Measurements from ENCODE around the gene TRAF3. TPM values are rescaled to one million over a fixed set of nuclear protein-coding genes. Genes with fewer than 3 reads are reported as not detected.

TRAF3 gene
- total RNA-seq, 2 experiments from 2014 or later: 37.4 to 38.9 TPM

- ChIA-PET POLR2A (no interaction called here), CTCF (no interaction called here)
- Mint-ChIP-seq H3K27ac (no peak overlapping the region), H3K9me3 (peaks cover 7% of the 10 kb centered on the region), H3K27me3 (no peaks in the 10 kb centered on the region), H3K4me3 (no peak overlapping the region), H3K4me1 (no peaks in the 10 kb centered on the region), H3K36me3 (ENCODE audit: low read depth) (peaks cover 7% of the 10 kb centered on the region)
- no peak for DNase-seq
Measured at GRCh38 chr14:102738373-102739189, 38.7 kb upstream of the TRAF3 start.

- ChIA-PET POLR2A (no interaction called here), CTCF (no interaction called here)
- DNase-seq: no peak
- Mint-ChIP-seq H3K27me3 (no peaks in the 10 kb centered on the region), H3K27ac (no peak overlapping the region), H3K36me3 (ENCODE audit: low read depth) (peaks cover 7% of the 10 kb centered on the region), H3K9me3 (peaks cover 7% of the 10 kb centered on the region), H3K4me1 (no peaks in the 10 kb centered on the region), H3K4me3 (no peak overlapping the region)
Measured at GRCh38 chr14:102739190-102739469, 38.1 kb upstream of the TRAF3 start.

- H3K4me1 Mint-ChIP-seq: no peaks in the 10 kb centered on the region
- ChIA-PET CTCF (no interaction called here), POLR2A (no interaction called here)
- peaks cover 3% of the 10 kb centered on the region for H3K9me3 Mint-ChIP-seq
- no peak overlapping the region for H3K27ac Mint-ChIP-seq
- peaks cover 5% of the 10 kb centered on the region for H3K36me3 Mint-ChIP-seq (ENCODE audit: low read depth)
- no peak overlapping the region for H3K4me3 Mint-ChIP-seq
- no peak for DNase-seq
- no peaks in the 10 kb centered on the region for H3K27me3 Mint-ChIP-seq
Measured at GRCh38 chr14:102746634-102747438, 30.4 kb upstream of the TRAF3 start.

GRCh38 chr14:102748806-102749205 lies 28.4 kb upstream of the TRAF3 start:
- no peaks in the 10 kb centered on the region for H3K9me3 Mint-ChIP-seq
- H3K4me3 Mint-ChIP-seq: no peak overlapping the region
- no peak for DNase-seq
- H3K4me1 Mint-ChIP-seq: no peaks in the 10 kb centered on the region
- no peak overlapping the region for H3K27ac Mint-ChIP-seq
- no peaks in the 10 kb centered on the region for H3K36me3 Mint-ChIP-seq (ENCODE audit: low read depth)
- ChIA-PET POLR2A (interaction anchor here (0.6 kb wide), 1 partner anchor 335 kb away, joined by 3 read pairs; no protein-coding TSS in a partner anchor), CTCF (no interaction called here)
- no peaks in the 10 kb centered on the region for H3K27me3 Mint-ChIP-seq

- ChIA-PET CTCF (interaction anchor here (1.6 kb wide), 1 partner anchor 155 kb away, joined by 3 read pairs; no protein-coding TSS in a partner anchor), POLR2A (no interaction called here)
Measured at GRCh38 chr14:102749393-102750305, 27.6 kb upstream of the TRAF3 start.

GRCh38 chr14:102750376-102750775 lies 26.9 kb upstream of the TRAF3 start:
- no peak for DNase-seq
- H3K27me3 Mint-ChIP-seq: no peaks in the 10 kb centered on the region
- H3K9me3 Mint-ChIP-seq: no peaks in the 10 kb centered on the region
- H3K36me3 Mint-ChIP-seq (ENCODE audit: low read depth): no peaks in the 10 kb centered on the region
- ChIA-PET POLR2A (no interaction called here), CTCF (interaction anchor here (1.6 kb wide), 1 partner anchor 155 kb away, joined by 3 read pairs; no protein-coding TSS in a partner anchor)
- H3K4me3 Mint-ChIP-seq: no peak overlapping the region
- peaks cover 1% of the 10 kb centered on the region for H3K4me1 Mint-ChIP-seq
- H3K27ac Mint-ChIP-seq: no peak overlapping the region

More at GRCh38 chr14:102749393-102750305, 27.6 kb upstream of the TRAF3 start:
- H3K4me3 Mint-ChIP-seq: no peak overlapping the region
- H3K27me3 Mint-ChIP-seq: no peaks in the 10 kb centered on the region
- peaks cover 1% of the 10 kb centered on the region for H3K4me1 Mint-ChIP-seq
- H3K27ac Mint-ChIP-seq: no peak overlapping the region
- H3K36me3 Mint-ChIP-seq (ENCODE audit: low read depth): no peaks in the 10 kb centered on the region
- no peak for DNase-seq
- H3K9me3 Mint-ChIP-seq: no peaks in the 10 kb centered on the region

GRCh38 chr14:102751088-102751487 lies 26.2 kb upstream of the TRAF3 start:
- H3K9me3 Mint-ChIP-seq: no peaks in the 10 kb centered on the region
- CTCF ChIA-PET: interaction anchor here (1.6 kb wide), 1 partner anchor 156 kb away, joined by 3 read pairs; no protein-coding TSS in a partner anchor
- no peaks in the 10 kb centered on the region for H3K36me3 Mint-ChIP-seq (ENCODE audit: low read depth)
- POLR2A ChIA-PET: interaction anchor here (0.6 kb wide), 1 partner anchor 272 kb away, joined by 3 read pairs; no protein-coding TSS in a partner anchor
- no peaks in the 10 kb centered on the region for H3K27me3 Mint-ChIP-seq
- peaks cover 1% of the 10 kb centered on the region for H3K4me1 Mint-ChIP-seq
- no peak overlapping the region for H3K27ac Mint-ChIP-seq
- no peak for DNase-seq
- no peak overlapping the region for H3K4me3 Mint-ChIP-seq

- POLR2A ChIA-PET: no interaction called here
- H3K27me3 Mint-ChIP-seq: no peaks in the 10 kb centered on the region
Measured at GRCh38 chr14:102752239-102752847, 24.9 kb upstream of the TRAF3 start.

GRCh38 chr14:102754370-102755262 lies 22.6 kb upstream of the TRAF3 start:
- CTCF ChIA-PET: no interaction called here
- no peak overlapping the region for H3K27ac Mint-ChIP-seq
- peaks cover 1% of the 10 kb centered on the region for H3K4me1 Mint-ChIP-seq

More at GRCh38 chr14:102752239-102752847, 24.9 kb upstream of the TRAF3 start:
- CTCF ChIA-PET: no interaction called here
- Mint-ChIP-seq H3K9me3 (no peaks in the 10 kb centered on the region), H3K4me1 (peaks cover 1% of the 10 kb centered on the region), H3K36me3 (ENCODE audit: low read depth) (no peaks in the 10 kb centered on the region), H3K4me3 (no peak overlapping the region), H3K27ac (no peak overlapping the region)
- no peak for DNase-seq

GRCh38 chr14:102757646-102758045 lies 19.6 kb upstream of the TRAF3 start:
- ChIA-PET POLR2A (no interaction called here), CTCF (no interaction called here)
- DNase-seq: no peak
- Mint-ChIP-seq H3K36me3 (ENCODE audit: low read depth) (no peaks in the 10 kb centered on the region), H3K27me3 (no peaks in the 10 kb centered on the region), H3K27ac (no peak overlapping the region), H3K4me1 (peaks cover 1% of the 10 kb centered on the region), H3K9me3 (no peaks in the 10 kb centered on the region), H3K4me3 (no peak overlapping the region)

More at GRCh38 chr14:102754370-102755262, 22.6 kb upstream of the TRAF3 start:
- no peak overlapping the region for H3K4me3 Mint-ChIP-seq
- no peak for DNase-seq
- H3K9me3 Mint-ChIP-seq: no peaks in the 10 kb centered on the region
- no peaks in the 10 kb centered on the region for H3K27me3 Mint-ChIP-seq
- POLR2A ChIA-PET: no interaction called here
- H3K36me3 Mint-ChIP-seq (ENCODE audit: low read depth): no peaks in the 10 kb centered on the region

GRCh38 chr14:102758087-102758486 lies 19.2 kb upstream of the TRAF3 start:
- Mint-ChIP-seq H3K27me3 (no peaks in the 10 kb centered on the region), H3K4me3 (no peak overlapping the region), H3K27ac (no peak overlapping the region), H3K4me1 (peaks cover 1% of the 10 kb centered on the region), H3K36me3 (ENCODE audit: low read depth) (no peaks in the 10 kb centered on the region), H3K9me3 (no peaks in the 10 kb centered on the region)
- no peak for DNase-seq
- POLR2A ChIA-PET: no interaction called here
- CTCF ChIA-PET: no interaction called here
